ENCODE data around the gene ZNF593OS.
A peak's percentile ranks its signal among the peaks of the same experiment; 100 is the strongest.

Gene ZNF593OS

DNA sequence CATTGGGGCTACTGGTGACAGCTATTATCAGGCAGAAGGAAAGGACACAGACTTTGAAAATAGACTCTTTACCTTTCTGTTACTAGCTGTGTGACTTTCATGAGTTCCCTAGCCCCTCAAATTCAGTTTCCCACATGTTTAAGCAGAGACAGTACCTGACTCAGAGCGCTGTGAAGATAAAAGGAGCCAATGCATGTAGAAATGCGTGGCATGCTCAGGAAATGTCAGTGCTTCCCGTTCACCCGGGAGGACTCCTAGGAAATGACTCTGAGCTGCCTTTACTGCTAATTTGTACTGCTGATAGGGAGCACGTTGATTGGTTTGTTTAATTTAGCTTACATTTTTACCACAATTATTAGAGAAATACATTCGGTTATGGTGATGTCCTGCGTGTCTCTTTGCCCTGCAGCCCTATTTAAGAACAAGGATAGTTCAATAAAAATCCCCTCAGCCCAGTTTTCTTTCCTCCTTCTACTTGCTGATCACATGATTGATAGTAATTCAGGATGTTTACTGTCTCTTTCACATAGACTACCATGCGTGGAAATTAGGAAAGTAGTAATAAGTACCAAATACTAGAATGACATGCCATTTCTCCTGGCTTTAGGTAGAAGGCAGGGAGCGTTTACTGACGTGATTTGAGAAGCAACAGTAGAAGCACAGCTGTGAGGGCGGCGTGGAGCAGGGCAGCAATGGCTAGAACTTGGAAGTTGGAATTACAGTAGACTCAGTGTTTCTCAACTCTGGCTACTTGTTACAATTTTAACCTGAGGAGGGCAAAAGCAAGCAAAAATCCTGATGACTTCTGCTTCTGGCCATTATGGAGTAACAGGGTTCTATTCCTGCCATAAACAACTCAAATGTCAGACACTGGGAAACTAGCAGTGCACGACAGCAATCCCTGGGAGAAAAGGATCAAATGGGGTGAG, 44.1 kb downstream of the ZNF593OS start:
- FAIRE-seq (no peak), DNase-seq (ENCODE audit: insufficient read length, low spot score) (no peak)

DNA sequence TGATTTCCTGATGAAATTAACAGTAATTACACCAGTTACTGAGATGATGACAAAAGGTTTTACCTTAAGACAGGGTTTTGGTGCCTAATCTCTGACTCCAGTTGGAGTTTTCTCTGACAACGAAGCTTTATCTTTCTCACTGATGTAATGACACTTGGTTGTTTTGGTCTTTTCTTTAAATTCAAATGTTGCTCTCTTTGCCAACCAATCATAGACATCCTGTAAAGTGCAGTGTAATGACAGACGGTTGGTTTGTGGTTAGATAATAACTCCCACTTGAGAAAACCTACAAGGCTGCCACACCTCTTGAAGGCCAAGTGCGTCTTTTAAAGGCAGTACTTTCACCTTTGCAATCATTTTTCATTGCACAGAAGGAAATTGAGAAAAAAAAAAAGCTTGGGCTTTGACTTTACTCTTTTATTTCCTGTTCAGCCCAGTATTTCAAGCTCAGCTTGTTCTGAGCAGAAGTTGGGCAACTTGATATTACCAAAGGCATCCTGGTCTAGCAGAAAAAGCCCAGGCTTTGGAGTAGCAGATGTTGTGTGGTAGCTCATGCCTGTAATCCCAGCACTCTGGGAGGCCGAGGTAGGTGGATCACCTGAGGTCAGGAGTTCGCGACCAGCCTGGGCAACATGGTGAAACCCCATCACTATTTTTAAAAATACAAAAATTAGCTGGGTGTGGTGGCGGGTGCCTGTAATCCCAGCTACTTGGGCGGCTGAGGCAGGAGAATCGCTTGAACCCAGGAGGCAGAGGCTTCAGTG, 45.1 kb downstream of the ZNF593OS start:
- FAIRE-seq (peak; percentile 82), DNase-seq (ENCODE audit: insufficient read length, low spot score) (peak; percentile 44)

DNA sequence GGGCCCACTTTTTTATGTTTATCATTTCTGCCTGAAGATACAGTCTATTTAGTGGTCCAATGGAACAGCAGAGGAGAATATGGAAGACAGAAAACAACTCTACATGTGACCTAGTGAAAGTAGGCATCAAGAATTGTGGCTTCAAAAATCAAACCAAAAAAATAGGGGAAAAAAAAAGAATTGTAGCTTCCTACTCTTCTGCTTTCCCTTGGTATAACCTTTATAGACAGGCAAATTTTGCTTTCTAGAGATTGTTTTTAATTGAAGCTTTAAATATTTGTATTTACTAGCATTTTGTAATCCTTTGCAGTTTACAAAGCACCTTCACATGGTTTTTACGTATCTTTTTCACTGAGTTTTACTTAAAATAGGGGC, 45.7 kb downstream of the ZNF593OS start:
- no peak for DNase-seq (ENCODE audit: insufficient read length, low spot score)
- no peak for FAIRE-seq

DNA sequence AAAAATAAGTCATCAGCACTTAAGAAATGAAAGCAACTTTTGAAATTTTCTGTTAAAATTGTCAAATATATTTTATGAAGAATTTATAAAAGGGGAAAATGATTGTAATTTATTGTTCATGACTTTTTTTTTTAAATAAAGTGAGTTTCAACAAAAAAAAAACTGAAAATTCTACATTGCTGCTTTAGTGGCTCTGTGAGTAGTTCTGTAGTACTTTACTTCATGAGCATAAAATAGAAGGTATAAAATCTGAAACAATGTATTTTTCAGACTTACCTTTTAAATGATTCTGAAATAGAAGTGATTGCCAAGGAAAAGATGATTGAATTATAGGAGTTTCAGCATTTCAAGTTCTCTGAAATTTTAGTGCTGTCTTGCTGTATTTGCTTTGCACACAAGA, 46.2 kb downstream of the ZNF593OS start:
- FAIRE-seq, result no peak
- no peak for DNase-seq (ENCODE audit: insufficient read length, low spot score)

DNA sequence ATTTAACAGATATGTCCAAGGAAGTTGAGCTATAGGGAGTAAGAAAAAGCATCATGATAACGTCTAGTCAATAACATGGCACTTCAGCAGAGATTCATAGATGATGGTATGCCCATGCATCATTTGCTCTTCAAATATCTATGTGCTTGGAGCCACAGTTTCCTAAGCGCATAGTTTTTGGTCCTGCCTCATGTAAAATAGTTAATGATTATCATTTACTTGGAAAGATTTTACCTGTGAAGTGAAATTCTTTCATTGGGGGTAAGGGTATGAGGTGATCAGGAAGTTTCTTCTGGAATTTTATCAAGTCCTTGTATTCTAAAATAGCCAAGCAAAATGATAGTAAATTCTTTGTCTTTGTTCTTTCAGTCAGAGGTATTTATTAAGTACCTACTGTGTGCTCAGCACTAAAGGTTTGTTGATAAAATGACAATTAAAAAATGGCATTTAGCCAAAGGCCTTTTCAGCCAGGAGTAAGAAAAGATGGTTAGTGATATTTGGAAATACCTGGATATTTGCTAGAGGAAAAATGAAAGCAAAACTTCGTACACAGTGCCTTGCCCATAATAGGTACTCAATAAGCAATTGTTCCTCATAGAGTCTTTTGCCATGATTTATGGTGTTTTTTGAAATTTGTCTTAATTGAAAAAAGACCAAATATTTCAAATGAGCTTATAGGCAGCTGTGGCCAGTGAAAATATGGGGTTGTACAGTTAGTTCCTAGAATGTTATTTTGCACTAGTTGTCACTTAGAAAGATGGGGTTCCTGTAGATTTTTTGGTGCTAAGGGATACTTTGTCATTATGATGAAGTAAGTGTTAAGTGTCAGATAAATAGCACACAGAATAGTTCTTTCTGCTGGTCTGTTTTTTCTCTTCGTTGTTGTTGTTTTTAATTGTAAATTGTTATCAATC, 47.0 kb downstream of the ZNF593OS start:
- DNase-seq (ENCODE audit: insufficient read length, low spot score) (no peak), FAIRE-seq (peak; percentile 72)

DNA sequence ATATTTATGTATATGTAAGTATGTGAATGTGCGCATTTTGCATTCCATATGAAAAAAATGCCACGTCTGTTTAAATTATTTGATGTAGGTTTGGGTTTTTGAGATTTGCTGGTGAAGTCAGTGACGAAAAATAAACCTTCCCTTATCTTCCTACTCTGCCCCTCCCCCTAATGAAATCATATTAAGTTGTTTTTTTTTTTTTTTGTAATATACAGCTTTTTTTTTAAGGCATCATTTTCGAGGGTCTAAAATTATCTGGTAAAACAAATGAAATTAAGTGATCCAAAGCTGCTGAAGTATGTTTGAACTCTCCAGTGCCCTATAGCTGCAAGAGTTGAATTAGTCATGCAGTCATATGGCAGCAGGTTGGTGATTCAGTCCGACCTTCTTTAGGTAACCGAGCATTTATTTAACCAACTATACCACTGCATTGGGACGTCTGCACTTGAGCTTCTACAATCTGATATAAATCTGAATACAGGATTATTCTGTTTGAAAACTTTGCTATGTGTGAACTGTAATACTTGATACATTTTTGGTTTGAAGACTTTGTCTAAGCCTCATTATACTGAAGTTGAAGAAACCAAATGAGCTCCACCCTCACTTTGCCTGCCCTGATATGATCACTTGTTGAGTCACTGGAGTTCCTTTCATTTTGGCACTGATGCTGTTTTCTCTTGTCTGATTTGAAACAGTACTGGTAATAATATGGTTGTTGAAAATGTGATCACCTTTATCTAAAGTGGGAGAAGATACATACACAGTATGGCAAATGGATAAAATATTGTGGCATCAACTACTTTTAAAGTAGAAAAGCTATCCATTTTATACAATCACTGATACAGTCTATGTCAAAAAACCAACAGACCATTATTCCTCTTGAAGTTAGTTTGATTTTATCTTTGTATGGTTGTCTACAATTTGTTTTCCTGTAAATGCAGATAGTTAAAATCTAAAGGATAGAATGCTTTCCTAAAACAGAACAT, 48.4 kb downstream of the ZNF593OS start:
- DNase-seq (ENCODE audit: insufficient read length, low spot score) (no peak), FAIRE-seq (peak; percentile 4)

DNA sequence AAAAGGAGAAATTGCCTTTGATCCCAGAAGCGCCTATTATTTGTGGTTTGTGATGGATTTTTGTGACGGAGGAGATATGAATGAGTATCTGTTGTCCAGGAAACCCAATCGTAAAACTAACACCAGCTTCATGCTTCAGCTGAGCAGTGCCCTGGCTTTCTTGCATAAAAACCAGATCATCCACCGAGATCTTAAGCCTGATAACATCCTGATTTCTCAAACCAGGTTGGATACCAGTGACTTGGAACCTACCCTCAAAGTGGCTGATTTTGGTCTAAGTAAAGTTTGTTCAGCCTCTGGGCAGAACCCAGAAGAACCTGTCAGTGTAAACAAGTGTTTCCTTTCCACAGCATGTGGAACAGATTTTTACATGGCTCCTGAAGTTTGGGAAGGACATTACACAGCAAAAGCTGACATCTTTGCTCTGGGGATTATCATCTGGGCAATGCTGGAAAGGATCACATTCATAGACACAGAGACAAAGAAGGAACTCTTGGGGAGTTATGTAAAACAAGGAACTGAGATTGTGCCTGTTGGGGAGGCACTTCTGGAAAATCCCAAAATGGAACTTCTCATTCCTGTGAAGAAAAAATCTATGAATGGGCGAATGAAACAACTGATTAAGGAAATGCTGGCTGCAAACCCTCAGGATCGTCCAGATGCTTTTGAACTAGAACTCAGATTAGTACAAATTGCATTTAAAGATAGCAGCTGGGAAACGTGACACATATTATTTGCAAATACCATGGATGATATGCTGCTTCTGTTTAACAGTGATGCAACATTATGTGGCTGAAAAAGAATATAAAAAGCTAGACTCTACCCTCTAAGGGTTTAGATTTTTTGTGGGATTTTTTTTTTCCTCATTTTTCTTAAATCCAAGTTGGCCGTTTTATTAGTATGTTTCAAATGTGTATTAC, 49.5 kb downstream of the ZNF593OS start:
- DNase-seq (ENCODE audit: insufficient read length, low spot score) (no peak), FAIRE-seq (peak; percentile 85)

DNA sequence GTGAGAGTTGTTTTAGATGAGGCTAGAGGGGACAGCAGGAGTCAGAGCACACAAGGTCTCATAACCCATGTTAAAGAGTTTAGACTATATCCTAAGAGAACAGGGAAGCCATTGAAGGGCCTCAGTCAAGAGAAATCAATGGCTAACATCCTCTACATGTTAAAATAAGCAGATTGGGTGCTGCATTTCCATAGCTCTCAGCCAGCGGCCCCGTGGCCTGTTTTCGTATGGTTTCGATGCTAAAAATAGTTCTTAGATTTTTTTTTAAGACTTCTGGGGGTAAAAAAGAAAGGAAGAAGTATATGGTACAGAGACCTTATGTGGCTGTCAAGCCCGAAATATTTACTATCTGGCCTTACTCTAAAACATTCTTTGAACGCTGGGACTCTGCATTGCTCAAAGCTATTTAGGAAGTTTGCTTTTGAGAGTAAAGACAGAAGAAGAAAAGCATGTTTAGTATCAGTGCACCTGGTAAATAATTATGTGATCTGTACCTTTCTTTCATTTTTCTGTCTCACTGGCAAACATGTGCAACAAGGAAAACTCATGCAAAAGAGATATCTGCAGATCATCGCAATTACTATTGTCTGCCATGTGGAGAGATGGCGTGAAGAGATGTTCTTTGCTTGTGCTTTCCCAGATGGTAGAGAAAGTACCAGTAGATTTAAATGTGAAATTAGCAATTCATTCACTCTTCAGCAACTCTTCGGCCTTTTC, 51.6 kb downstream of the ZNF593OS start:
- FAIRE-seq (peak; percentile 98), DNase-seq (ENCODE audit: insufficient read length, low spot score) (peak; percentile 32)

Measured in GM19239 (cell line).